Skin of body (tissue), 2 donors: ENCODE results near the gene PRM3. TPM values are rescaled to one million over a fixed set of nuclear protein-coding genes. Genes with fewer than 3 reads are reported as not detected.
A peak's percentile ranks its signal among the peaks of the same experiment; 100 is the strongest.

Experiments
- DNase-seq: peaks from one replicate; lab custom pipeline; 2025; lab: John Stamatoyannopoulos, UW
- total RNA-seq: library from RNA; depleted of rRNA; stranded (reverse); fragments of >200 nt; gene quantifications from one replicate; pipeline ENCODE4 v1.2.3, GENCODE V29; 2014

Gene PRM3
- total RNA-seq, 1 donor from 2014 or later: not detected

DNA sequence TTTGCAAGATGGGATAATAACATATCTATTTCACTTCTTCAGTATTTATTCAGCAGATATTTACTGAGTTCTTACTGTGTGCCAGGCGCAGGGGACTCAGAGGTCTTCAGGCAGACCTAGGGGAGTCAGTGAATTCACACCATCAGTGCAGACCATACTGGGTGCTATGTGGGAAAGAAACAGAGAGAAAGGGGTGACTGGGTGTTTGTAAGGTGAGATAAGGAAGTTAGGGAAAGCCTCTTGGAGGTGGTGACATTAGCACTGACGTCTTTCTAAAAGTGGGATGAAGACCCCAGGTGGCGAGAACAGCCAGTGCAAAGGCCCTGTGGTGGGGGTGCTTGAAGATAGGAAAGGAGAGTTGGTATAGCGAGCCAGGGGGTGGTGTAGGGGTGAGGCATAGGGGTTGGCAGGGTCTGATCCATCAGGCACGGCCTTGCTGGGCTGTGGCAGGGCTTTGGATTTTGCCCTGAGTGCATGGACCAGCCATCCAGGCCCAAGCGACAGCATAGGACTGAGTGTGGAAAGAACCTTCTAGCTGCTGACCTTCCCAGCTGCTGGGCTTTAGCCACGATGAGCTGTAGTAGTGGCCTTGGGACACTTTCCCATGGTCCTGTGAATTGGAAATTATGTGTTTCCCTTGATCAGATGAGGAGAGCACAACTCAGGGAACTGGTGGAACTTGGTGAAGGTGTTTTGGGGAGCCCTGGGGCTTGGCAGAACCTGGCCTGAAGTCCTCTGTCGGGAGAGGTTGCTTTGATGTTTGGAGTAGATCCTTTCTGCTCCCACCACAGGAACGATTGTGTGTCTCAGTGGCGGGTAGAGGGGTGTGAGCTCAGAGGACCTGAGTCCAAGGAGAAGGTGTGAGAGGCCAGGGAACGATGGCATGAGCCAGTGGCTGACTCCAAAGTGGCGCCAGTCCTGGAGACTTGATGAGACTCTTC lies 13.5 kb downstream of the PRM3 start:
- DNase-seq: no peak

DNA sequence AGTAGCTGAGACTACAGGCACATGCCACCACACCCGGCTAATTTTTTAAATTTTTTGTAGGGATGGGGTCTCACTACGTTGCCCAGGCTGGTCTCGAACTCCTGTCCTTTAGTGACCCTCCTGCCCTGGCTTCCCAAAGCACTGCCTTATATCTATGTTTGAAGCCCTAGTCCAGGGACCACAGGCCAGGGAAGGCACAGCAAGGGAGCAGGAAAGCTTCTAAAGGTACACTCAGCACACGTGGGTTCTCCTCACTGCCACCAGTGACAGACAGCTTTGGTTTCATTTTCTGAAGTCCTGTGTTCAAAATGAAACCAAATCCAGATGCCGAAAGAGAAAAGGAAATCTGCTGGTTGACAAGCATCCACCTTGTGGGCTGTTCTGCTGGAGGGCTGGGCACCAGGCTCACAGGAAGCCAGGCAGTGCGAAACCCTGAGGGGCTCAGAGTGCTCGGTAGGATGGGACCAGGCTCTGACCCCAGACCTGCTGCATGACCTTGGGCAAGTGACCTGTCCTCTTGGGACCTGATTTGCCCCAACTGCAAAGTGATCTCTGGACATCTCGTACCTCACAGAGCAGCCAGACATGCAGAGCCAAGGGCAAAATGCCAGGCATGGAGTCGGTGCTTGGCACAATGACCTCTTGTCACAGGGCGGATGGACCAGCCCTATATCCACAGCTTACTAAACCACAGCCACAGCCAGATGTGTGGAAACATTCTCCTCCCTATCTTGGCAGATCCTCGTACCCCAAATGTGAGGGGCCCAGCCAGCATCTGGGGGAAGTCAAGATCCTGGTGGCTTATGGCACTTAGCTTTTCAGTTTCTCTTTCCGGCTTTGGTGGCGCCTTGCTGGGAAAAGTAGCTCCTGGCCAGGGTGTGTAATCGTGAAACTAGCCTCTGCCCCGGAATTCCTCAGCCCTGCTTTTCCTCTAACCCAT lies 14.6 kb downstream of the PRM3 start:
- DNase-seq: peak; percentile 12

- peak; percentile 57 for DNase-seq
Measured at GRCh38 chr16:11257131-11257938, 16.1 kb downstream of the PRM3 start.

DNA sequence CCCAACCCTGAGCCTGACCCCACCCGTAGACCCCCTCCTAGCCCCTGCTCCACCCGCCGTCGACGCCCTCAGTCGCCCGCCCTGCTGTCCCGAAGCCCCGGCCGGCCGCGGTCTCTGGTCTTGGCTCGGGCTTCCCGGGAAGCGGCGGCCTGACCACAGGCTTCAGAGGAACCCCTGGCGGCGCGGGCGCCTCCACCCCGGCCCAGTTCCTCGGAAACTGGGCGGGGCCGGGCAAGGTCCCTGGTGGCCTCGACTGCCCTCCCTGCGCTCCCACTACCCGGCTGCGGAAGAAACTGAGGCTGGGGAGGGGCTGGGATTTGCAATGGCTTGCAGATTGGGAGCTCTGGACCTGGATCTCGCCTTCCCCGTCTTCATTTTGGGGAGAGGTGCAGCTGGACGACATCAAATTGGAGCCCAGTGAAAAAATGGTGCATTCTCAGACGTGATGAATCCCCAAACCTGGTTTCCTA lies 16.7 kb downstream of the PRM3 start:
- DNase-seq: no peak

GRCh38 chr16:11255737-11256660 lies 17.4 kb downstream of the PRM3 start, which contains the start of gene SOCS1:
Gene SOCS1 (minus strand): TSS chr16:11256204. CDS start chr16:11255478, 726 bp downstream.
- peak; percentile 74 for DNase-seq

DNA sequence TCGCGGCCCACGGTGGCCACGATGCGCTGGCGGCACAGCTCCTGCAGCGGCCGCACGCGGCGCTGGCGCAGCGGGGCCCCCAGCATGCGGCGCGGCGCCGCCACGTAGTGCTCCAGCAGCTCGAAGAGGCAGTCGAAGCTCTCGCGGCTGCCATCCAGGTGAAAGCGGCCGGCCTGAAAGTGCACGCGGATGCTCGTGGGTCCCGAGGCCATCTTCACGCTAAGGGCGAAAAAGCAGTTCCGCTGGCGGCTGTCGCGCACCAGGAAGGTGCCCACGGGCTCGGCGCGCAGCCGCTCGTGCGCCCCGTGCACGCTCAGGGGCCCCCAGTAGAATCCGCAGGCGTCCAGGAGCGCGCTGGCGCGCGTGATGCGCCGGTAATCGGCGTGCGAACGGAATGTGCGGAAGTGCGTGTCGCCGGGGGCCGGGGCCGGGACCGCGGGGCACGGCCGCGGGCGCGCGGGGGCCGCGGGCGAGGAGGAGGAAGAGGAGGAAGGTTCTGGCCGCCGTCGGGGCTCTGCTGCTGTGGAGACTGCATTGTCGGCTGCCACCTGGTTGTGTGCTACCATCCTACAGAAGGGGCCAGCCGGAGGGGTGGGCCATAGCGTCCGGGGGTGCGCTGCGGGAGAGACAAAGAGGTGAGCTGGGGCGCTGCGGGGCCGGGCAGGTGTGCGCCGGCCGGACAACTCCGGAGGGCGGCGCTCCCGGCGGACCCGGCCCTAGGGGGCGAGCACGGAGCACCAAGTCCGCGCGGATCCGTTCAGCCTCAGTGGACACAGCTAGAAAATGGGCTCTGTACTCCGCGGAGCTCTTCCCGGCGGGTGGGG lies 18.3 kb downstream of the PRM3 start:
- DNase-seq: no peak

GRCh38 chr16:11253995-11254912 lies 19.2 kb downstream of the PRM3 start:
- DNase-seq: no peak

DNA sequence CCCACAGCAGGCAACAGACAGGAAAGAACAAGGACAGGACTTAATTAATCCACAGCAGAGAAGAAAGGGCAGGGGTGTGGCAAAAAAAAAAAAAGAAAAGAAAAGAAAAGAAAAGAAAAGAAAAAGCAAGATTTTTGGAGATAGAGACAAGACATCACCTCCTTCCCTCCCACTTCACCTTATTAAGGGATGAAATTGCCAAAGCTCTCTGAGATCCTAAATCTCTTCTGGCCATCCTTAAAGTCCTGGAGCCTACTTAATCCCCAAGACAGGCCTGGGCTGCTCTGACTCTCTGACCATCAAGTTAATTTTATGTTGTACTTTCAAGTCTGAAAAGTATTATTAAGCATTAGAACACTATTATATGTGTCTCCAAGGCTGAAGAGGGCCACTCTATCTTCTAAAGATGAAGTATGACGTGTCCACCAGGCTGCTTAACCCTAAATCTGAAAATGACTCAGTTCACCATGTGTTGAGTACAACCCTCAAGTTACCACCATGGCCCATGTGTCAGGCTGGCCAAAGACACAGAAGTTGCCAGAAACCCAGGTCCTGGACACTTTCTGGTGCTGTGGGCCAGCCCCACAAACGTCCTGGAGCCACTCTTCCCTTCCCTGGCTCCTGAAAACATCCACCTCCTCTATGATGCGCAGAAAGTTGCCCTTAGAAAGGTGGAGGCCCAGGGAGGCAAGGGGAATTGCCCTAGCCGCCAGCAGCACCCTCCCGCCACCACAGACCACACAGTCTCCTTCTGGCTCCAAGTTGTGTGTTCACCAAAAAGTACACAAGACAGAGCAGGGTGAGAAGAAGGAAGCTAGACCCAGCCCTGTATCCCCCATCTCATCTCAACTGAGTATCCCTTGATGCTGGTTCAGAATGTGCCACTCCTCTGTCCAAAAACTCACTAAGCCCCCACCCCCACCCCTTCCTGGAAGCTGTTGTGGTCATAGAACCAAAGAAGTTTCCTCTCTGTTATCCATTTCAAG lies 20.1 kb downstream of the PRM3 start:
- no peak for DNase-seq

DNA sequence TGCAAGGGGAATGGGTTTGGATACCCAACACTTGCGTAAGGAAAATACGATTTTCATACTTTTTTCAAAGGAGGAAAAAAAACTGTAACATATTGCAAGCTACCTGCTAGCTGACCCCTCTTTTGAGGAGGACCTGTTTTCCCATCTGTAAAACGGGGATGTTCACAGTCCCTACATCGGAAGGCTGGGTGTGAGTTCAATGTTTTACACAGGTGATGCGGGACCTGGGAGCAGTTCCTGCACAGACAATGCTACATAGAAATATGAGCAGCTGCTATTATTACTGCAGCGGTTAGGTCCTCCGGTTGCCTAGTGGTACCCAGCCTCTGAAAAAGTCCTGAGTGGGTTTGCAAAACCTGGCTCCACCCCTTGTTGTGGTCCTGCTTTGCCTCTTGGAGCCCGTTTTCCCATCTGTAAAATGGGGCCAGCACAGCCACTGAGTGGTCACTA lies 20.9 kb downstream of the PRM3 start:
- no peak for DNase-seq

- DNase-seq: no peak
Measured at GRCh38 chr16:11251525-11252481, 21.6 kb downstream of the PRM3 start.

DNA sequence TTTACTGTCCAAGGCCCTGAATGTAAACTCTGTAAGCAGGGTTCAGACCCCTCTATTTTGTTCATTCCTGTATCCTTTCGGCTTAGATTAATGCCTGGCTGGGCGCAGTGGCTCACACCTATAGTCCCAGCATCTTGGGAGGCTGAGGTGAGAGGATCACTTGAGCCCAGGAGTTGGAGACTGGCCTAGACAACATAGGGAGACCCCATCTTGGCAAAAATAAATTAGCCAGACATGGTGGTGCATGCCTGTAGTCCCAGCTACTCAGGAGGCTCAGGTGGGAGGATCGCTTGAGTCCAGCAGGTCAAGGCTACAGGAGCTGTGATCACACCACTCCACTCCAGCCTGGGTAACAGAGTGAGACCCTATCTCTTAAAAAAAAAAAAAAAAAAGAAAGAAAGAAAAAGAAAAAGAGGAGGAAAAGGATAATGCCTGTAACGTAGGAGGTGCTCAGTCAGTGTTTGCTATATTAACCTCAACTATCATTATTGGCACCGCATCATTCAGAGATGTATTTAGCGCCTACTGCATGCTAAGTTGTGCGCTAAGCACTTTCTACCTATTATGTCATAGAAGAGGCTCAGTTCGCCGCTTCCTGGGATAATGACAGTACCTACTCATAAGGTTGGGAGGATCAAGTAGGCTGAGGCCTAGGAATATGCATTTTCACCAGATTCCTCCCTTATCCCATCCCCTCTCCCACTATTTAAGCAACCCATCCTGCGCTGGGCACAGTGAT lies 22.5 kb downstream of the PRM3 start:
- DNase-seq: no peak

DNA sequence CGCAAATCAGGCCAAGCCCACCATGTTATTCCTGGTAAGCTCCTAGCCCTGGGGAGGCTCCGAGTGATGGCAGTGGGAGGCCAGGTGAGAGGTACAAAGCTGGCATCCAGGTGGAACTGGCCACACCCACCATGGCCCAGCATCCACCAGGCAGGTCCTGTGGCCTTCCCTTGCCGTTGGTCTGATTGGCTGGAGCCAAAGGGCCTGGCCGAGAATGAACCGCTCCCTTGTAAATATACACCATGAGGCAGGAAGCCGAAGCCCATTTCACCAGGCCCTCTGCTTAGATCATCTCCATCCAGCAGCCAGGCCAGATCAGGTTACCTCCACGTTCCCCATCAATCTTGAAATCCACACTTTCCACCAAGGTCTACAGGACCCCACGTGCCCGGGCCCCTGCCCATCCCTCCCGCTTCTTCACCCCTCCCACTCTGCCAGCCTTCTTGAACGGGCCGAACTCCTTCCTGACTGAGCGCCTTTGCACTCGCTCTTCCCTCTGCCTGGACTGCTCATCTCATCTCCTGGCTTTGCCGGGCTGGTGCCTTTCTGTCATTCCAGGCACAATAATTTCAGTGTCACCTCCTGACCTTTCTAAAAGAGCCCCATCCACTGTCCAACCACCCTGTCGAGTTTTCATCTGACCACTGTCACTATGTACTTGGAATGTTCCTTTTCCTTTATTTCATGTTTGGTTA lies 23.2 kb downstream of the PRM3 start:
- DNase-seq: no peak

- no peak for DNase-seq
Measured at GRCh38 chr16:11249233-11250061, 24.0 kb downstream of the PRM3 start.
